Measurements from ENCODE around the gene EXD2.

Gene EXD2

GRCh38 chr14:69224946-69225345, 33.6 kb downstream of the EXD2 start:
- Mint-ChIP-seq H3K4me1 (ENCODE audit: low read depth) (no peaks in the 10 kb centered on the region), H3K36me3 (ENCODE audit: low read depth) (peaks cover 6% of the 10 kb centered on the region), H3K4me3 (no peak overlapping the region), H3K27me3 (no peaks in the 10 kb centered on the region), H3K9me3 (no peaks in the 10 kb centered on the region), H3K27ac (no peak overlapping the region)
- intact Hi-C loops (cut with micrococcal nuclease): no loop called here

- intact Hi-C loops (cut with micrococcal nuclease): no loop called here
- Mint-ChIP-seq H3K9me3 (no peaks in the 10 kb centered on the region), H3K27ac (no peak overlapping the region), H3K36me3 (ENCODE audit: low read depth) (peaks cover 17% of the 10 kb centered on the region), H3K4me3 (no peak overlapping the region), H3K4me1 (ENCODE audit: low read depth) (no peaks in the 10 kb centered on the region), H3K27me3 (no peaks in the 10 kb centered on the region)
Measured at GRCh38 chr14:69226178-69226577, 34.9 kb downstream of the EXD2 start.

- no peaks in the 10 kb centered on the region for H3K9me3 Mint-ChIP-seq
- intact Hi-C loops (cut with micrococcal nuclease): no loop called here
- no peaks in the 10 kb centered on the region for H3K27me3 Mint-ChIP-seq
- no peak overlapping the region for H3K4me3 Mint-ChIP-seq
- peaks cover 17% of the 10 kb centered on the region for H3K36me3 Mint-ChIP-seq (ENCODE audit: low read depth)
- no peak overlapping the region for H3K27ac Mint-ChIP-seq
- no peaks in the 10 kb centered on the region for H3K4me1 Mint-ChIP-seq (ENCODE audit: low read depth)
Measured at GRCh38 chr14:69226736-69227135, 35.4 kb downstream of the EXD2 start.

- no peak overlapping the region for H3K4me3 Mint-ChIP-seq
- H3K27ac Mint-ChIP-seq: no peak overlapping the region
- no peaks in the 10 kb centered on the region for H3K27me3 Mint-ChIP-seq
- H3K9me3 Mint-ChIP-seq: no peaks in the 10 kb centered on the region
- intact Hi-C loops (cut with micrococcal nuclease): no loop called here
- H3K36me3 Mint-ChIP-seq (ENCODE audit: low read depth): peaks cover 46% of the 10 kb centered on the region
- peaks cover 6% of the 10 kb centered on the region for H3K4me1 Mint-ChIP-seq (ENCODE audit: low read depth)
Measured at GRCh38 chr14:69231486-69231885, 40.2 kb downstream of the EXD2 start.

- Mint-ChIP-seq H3K9me3 (no peaks in the 10 kb centered on the region), H3K4me1 (ENCODE audit: low read depth) (peaks cover 6% of the 10 kb centered on the region), H3K4me3 (no peak overlapping the region), H3K27ac (no peak overlapping the region), H3K36me3 (ENCODE audit: low read depth) (peaks cover 55% of the 10 kb centered on the region), H3K27me3 (no peaks in the 10 kb centered on the region)
- intact Hi-C loops (cut with micrococcal nuclease): no loop called here
Measured at GRCh38 chr14:69232388-69232787, 41.1 kb downstream of the EXD2 start.

GRCh38 chr14:69234106-69234505, 42.8 kb downstream of the EXD2 start:
- Mint-ChIP-seq H3K4me1 (ENCODE audit: low read depth) (peaks cover 6% of the 10 kb centered on the region), H3K4me3 (no peak overlapping the region), H3K9me3 (no peaks in the 10 kb centered on the region), H3K36me3 (ENCODE audit: low read depth) (peaks cover 67% of the 10 kb centered on the region), H3K27ac (no peak overlapping the region), H3K27me3 (no peaks in the 10 kb centered on the region)
- intact Hi-C loops (cut with micrococcal nuclease): no loop called here

GRCh38 chr14:69235708-69236107, 44.4 kb downstream of the EXD2 start:
- no peak overlapping the region for H3K27ac Mint-ChIP-seq
- intact Hi-C loops (cut with micrococcal nuclease): no loop called here
- no peak overlapping the region for H3K4me3 Mint-ChIP-seq
- H3K36me3 Mint-ChIP-seq (ENCODE audit: low read depth): peaks cover 69% of the 10 kb centered on the region
- no peaks in the 10 kb centered on the region for H3K9me3 Mint-ChIP-seq
- peaks cover 6% of the 10 kb centered on the region for H3K4me1 Mint-ChIP-seq (ENCODE audit: low read depth)
- no peaks in the 10 kb centered on the region for H3K27me3 Mint-ChIP-seq

GRCh38 chr14:69237142-69237541, 45.8 kb downstream of the EXD2 start:
- Mint-ChIP-seq H3K4me3 (no peak overlapping the region), H3K27me3 (no peaks in the 10 kb centered on the region), H3K4me1 (ENCODE audit: low read depth) (peaks cover 6% of the 10 kb centered on the region)

GRCh38 chr14:69237584-69237983, 46.3 kb downstream of the EXD2 start:
- Mint-ChIP-seq H3K4me3 (no peak overlapping the region), H3K9me3 (no peaks in the 10 kb centered on the region), H3K4me1 (ENCODE audit: low read depth) (peaks cover 6% of the 10 kb centered on the region), H3K27me3 (no peaks in the 10 kb centered on the region), H3K27ac (no peak overlapping the region), H3K36me3 (ENCODE audit: low read depth) (peaks cover 75% of the 10 kb centered on the region)
- intact Hi-C loops (cut with micrococcal nuclease): no loop called here

More at GRCh38 chr14:69237142-69237541, 45.8 kb downstream of the EXD2 start:
- intact Hi-C loops (cut with micrococcal nuclease): no loop called here
- H3K36me3 Mint-ChIP-seq (ENCODE audit: low read depth): peaks cover 76% of the 10 kb centered on the region
- H3K27ac Mint-ChIP-seq: no peak overlapping the region
- H3K9me3 Mint-ChIP-seq: no peaks in the 10 kb centered on the region

- peaks cover 70% of the 10 kb centered on the region for H3K36me3 Mint-ChIP-seq (ENCODE audit: low read depth)
- intact Hi-C loops (cut with micrococcal nuclease): no loop called here
Measured at GRCh38 chr14:69238883-69239282, 47.6 kb downstream of the EXD2 start.

GRCh38 chr14:69240527-69241173, 49.4 kb downstream of the EXD2 start:
- Mint-ChIP-seq H3K4me3 (no peak overlapping the region), H3K27ac (no peak overlapping the region), H3K36me3 (ENCODE audit: low read depth) (peaks cover 60% of the 10 kb centered on the region), H3K9me3 (no peaks in the 10 kb centered on the region), H3K27me3 (no peaks in the 10 kb centered on the region), H3K4me1 (ENCODE audit: low read depth) (no peaks in the 10 kb centered on the region)
- intact Hi-C loops (cut with micrococcal nuclease): loop anchor here (5.0 to 10.0 kb wide), 3 partner anchors 104 to 376 kb away; partner anchors contain the start of gene CCDC177

More at GRCh38 chr14:69238883-69239282, 47.6 kb downstream of the EXD2 start:
- Mint-ChIP-seq H3K4me1 (ENCODE audit: low read depth) (peaks cover 6% of the 10 kb centered on the region), H3K27me3 (no peaks in the 10 kb centered on the region), H3K27ac (no peak overlapping the region), H3K9me3 (no peaks in the 10 kb centered on the region), H3K4me3 (no peak overlapping the region)

GRCh38 chr14:69241577-69241976, 50.3 kb downstream of the EXD2 start:
- H3K27ac Mint-ChIP-seq: no peak overlapping the region
- H3K27me3 Mint-ChIP-seq: no peaks in the 10 kb centered on the region
- no peaks in the 10 kb centered on the region for H3K9me3 Mint-ChIP-seq
- intact Hi-C loops (cut with micrococcal nuclease): loop anchor here (5.0 to 10.0 kb wide), 3 partner anchors 103 to 377 kb away; partner anchors contain the start of gene CCDC177
- peaks cover 50% of the 10 kb centered on the region for H3K36me3 Mint-ChIP-seq (ENCODE audit: low read depth)
- H3K4me3 Mint-ChIP-seq: no peak overlapping the region
- H3K4me1 Mint-ChIP-seq (ENCODE audit: low read depth): no peaks in the 10 kb centered on the region

GRCh38 chr14:69242311-69243224, 51.3 kb downstream of the EXD2 start:
- H3K27me3 Mint-ChIP-seq: no peaks in the 10 kb centered on the region
- intact Hi-C loops (cut with micrococcal nuclease): loop anchor here (1.0 to 10.0 kb wide), 4 partner anchors 102 to 378 kb away; partner anchors contain the start of gene CCDC177

GRCh38 chr14:69244946-69245345, 53.6 kb downstream of the EXD2 start:
- Mint-ChIP-seq H3K9me3 (no peaks in the 10 kb centered on the region), H3K4me3 (no peak overlapping the region), H3K27ac (no peak overlapping the region), H3K4me1 (ENCODE audit: low read depth) (no peaks in the 10 kb centered on the region), H3K27me3 (no peaks in the 10 kb centered on the region), H3K36me3 (ENCODE audit: low read depth) (peaks cover 20% of the 10 kb centered on the region)
- intact Hi-C loops (cut with micrococcal nuclease): loop anchor here (5.0 to 10.0 kb wide), 3 partner anchors 100 to 380 kb away; partner anchors contain the start of gene CCDC177

More at GRCh38 chr14:69242311-69243224, 51.3 kb downstream of the EXD2 start:
- Mint-ChIP-seq H3K36me3 (ENCODE audit: low read depth) (peaks cover 40% of the 10 kb centered on the region), H3K9me3 (no peaks in the 10 kb centered on the region), H3K27ac (no peak overlapping the region), H3K4me3 (no peak overlapping the region), H3K4me1 (ENCODE audit: low read depth) (no peaks in the 10 kb centered on the region)

Measured in dendritic cell treated with granulocyte-macrophage colony-stimulating factor and Interleukin-4, amounts not matched to agents 40 ng/mL and 50 ng/mL, for 4 days (primary cell).